Measurements from ENCODE around the gene UBE2D3.

UBE2D3 gene

DNA sequence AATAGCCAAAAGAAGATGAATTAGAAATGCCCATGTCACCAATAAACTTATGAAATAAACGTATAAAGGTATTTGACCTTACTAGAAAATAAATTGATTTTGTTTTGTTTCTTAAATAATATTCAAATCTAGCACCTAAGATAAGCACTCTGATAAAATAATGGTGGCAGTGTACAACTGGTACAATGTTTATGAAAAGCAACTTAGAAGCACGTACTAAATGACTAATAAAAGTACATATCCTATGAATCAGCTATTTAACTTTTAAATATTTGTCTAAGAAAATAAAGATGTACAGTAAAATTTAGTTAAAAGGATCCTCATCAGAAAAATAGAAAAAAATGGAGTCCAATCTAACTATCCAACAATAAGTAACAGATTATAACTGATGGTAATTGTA lies 73.3 kb downstream of the UBE2D3 start:
- DNase-seq (ENCODE audit: low read depth, low spot score) = no peak

DNA sequence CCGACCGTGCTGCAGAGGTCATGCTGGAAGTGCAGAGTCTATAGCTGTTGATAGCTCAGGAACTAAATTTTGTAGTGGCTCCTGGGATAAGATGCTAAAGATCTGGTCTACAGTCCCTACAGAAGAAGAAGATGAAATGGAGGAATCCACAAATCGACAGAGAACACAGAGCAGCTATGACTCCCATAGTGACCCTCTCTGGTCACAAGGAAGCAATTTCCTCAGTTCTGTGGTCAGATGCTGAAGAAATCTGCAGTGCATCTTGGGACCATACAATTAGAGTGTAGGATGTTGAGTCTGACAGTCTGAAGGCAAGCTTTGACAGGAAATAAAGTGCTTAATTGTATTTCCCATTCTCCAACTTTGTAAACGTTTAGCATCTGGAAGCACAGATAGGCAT lies 75.4 kb downstream of the UBE2D3 start:
- DNase-seq (ENCODE audit: low read depth, low spot score) = no peak
